ENCODE measurements around the gene SLC13A4. TPM values are rescaled to one million over a fixed set of nuclear protein-coding genes. Genes with fewer than 3 reads are reported as not detected.

Gene SLC13A4
- total RNA-seq, 1 donor from 2014 or later = not detected

GRCh38 chr7:135685306-135686084 lies 42.5 kb downstream of the SLC13A4 start:
- no peak for DNase-seq (ENCODE audit: low read depth)
- TF ChIP-seq, protein P1, sequence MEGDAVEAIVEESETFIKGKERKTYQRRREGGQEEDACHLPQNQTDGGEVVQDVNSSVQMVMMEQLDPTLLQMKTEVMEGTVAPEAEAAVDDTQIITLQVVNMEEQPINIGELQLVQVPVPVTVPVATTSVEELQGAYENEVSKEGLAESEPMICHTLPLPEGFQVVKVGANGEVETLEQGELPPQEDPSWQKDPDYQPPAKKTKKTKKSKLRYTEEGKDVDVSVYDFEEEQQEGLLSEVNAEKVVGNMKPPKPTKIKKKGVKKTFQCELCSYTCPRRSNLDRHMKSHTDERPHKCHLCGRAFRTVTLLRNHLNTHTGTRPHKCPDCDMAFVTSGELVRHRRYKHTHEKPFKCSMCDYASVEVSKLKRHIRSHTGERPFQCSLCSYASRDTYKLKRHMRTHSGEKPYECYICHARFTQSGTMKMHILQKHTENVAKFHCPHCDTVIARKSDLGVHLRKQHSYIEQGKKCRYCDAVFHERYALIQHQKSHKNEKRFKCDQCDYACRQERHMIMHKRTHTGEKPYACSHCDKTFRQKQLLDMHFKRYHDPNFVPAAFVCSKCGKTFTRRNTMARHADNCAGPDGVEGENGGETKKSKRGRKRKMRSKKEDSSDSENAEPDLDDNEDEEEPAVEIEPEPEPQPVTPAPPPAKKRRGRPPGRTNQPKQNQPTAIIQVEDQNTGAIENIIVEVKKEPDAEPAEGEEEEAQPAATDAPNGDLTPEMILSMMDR (conservative IDR thresholded peaks at IDR 0.05; ENCODE audit: low read depth, low read length) = no peak
- H3K4me3 ChIP-seq (ENCODE audit: low read depth, low read length) = no peak overlapping the region

- DNase-seq (ENCODE audit: low read depth) = no peak
- TF ChIP-seq, protein P1 (conservative IDR thresholded peaks at IDR 0.05; ENCODE audit: low read depth, low read length) = no peak
- H3K4me3 ChIP-seq (ENCODE audit: low read depth, low read length) = no peak overlapping the region
Measured at GRCh38 chr7:135684699-135685098, 43.3 kb downstream of the SLC13A4 start.

- TF ChIP-seq, protein P1 (conservative IDR thresholded peaks at IDR 0.05; ENCODE audit: low read depth, low read length) = no peak
- no peak overlapping the region for H3K4me3 ChIP-seq (ENCODE audit: low read depth, low read length)
- no peak for DNase-seq (ENCODE audit: low read depth)
Measured at GRCh38 chr7:135684136-135684535, 43.9 kb downstream of the SLC13A4 start.

DNA sequence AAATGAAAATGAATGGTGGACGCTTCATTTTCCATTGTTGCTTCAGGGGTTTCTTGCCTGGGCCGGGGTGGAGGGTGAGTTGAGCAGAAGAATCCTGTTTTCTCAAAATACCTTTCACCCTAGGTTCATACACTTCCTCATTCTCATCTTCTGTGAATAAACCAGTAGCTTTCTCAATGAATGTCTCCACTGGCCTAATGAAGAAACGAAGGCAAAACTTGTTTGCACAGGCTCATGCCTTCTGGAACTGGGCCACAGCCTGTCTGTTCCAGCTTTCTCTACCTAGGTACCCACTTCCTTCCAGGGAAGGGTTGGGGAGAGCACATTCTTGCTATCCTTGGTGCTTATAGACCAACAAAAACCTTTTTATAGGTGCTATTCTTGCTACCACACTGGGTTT lies 44.4 kb downstream of the SLC13A4 start:
- no peak overlapping the region for H3K4me3 ChIP-seq (ENCODE audit: low read depth, low read length)
- no peak for DNase-seq (ENCODE audit: low read depth)
- TF ChIP-seq, protein P1 (conservative IDR thresholded peaks at IDR 0.05; ENCODE audit: low read depth, low read length) = no peak

GRCh38 chr7:135682191-135682590 lies 45.8 kb downstream of the SLC13A4 start:
- H3K4me3 ChIP-seq (ENCODE audit: low read depth, low read length) = no peak overlapping the region
- DNase-seq (ENCODE audit: low read depth) = no peak
- TF ChIP-seq, protein P1 (conservative IDR thresholded peaks at IDR 0.05; ENCODE audit: low read depth, low read length) = no peak

- no peak for DNase-seq (ENCODE audit: low read depth)
- no peak overlapping the region for H3K4me3 ChIP-seq (ENCODE audit: low read depth, low read length)
- TF ChIP-seq, protein P1 (conservative IDR thresholded peaks at IDR 0.05; ENCODE audit: low read depth, low read length) = no peak
Measured at GRCh38 chr7:135681762-135682161, 46.2 kb downstream of the SLC13A4 start.
